ENCODE results near the gene REG3G.

DNA sequence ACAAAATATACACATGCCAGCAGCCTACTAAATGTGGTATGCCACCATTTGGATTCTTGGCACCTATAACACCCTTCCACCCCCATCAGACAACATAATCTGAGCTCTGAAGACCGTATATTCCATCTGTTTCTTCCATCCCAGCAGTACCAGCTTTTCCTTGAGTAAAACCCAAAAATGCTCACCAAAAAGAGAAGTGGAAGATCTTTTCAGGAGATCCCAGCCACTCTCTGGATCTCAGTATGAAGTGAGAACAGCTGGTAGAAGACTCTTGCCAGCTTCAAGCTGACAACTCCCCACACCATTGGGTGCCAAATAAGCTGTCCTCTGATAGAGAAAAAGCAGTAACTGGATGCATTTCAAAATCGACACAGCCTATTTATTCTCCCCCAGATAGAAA, 39.7 kb downstream of the REG3G start:
- TF ChIP-seq CTCF (IDR thresholded peaks at IDR 0.05) (no peak), EP300 (IDR thresholded peaks at IDR 0.05) (no peak), POLR2AphosphoS5 (IDR thresholded peaks at IDR 0.05) (no peak)
